Omental fat pad (tissue), 4 donors: Measurements from ENCODE around the gene AFMID. TPM values are rescaled to one million over a fixed set of nuclear protein-coding genes. Genes with fewer than 3 reads are reported as not detected.

Experiments
- ATAC-seq: fragments of 150-250 bp; one replicate; pipeline ENCODE4 v1.9.1; 2016; ENCODE audit warnings: mild to moderate bottlenecking, moderate library complexity; ENCODE audit not compliant: low FRiP score
- DNase-seq: peaks from one replicate; pipeline ENCODE4 v3.0.0-alpha.2; 2019; ENCODE audit warnings: low spot score
- total RNA-seq, 4 donors: library from RNA; depleted of rRNA; stranded (reverse); fragments of >200 nt; gene quantifications; one replicate each; pipeline ENCODE4 v1.1.0, GENCODE V29; 2016
- TF ChIP-seq, protein P1 (sequence below), 3 donors: fragments of 450-650 bp; IDR thresholded peaks; one replicate each; pipeline ENCODE4 v1.5.1; 2016 to 2017; ENCODE audit warnings: antibody characterized with exemption in 3 of 3, mild to moderate bottlenecking in 3 of 3, moderate library complexity in 2 of 3

The AFMID gene
- total RNA-seq, 4 donors from 2014 or later = 21.7 to 29.0 (median 26.0) TPM

DNA sequence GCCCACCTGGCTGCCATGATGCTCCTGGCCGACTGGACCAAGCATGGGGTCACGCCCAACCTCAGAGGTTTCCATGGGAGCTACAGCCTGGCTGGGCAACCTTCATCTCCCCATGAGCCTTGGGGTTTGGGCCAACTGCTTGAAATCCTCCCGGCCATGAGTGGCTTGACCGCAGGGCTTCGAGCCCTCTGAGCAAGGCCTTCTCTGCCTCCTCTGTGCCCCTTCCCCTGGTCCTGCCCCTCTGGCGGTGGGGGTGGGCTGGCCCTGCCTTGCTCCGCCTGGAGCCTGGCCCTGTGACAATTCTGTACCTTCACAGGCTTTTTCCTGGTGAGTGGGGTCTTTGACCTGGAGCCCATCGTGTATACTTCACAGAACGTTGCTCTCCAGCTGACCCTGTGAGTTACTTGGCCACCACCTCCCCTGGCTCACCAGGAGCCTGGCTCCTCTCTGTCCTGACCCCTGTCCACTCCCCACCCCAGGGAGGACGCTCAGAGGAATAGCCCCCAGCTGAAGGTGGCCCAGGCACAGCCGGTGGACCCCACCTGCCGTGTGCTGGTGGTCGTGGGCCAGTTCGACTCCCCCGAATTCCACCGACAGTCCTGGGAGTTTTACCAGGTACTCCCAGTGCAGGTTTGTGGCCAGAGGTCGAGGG is 18.1 kb downstream of the AFMID start:
- ATAC-seq = no peak
- no peak for DNase-seq
- TF ChIP-seq, protein P1, sequence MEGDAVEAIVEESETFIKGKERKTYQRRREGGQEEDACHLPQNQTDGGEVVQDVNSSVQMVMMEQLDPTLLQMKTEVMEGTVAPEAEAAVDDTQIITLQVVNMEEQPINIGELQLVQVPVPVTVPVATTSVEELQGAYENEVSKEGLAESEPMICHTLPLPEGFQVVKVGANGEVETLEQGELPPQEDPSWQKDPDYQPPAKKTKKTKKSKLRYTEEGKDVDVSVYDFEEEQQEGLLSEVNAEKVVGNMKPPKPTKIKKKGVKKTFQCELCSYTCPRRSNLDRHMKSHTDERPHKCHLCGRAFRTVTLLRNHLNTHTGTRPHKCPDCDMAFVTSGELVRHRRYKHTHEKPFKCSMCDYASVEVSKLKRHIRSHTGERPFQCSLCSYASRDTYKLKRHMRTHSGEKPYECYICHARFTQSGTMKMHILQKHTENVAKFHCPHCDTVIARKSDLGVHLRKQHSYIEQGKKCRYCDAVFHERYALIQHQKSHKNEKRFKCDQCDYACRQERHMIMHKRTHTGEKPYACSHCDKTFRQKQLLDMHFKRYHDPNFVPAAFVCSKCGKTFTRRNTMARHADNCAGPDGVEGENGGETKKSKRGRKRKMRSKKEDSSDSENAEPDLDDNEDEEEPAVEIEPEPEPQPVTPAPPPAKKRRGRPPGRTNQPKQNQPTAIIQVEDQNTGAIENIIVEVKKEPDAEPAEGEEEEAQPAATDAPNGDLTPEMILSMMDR (IDR thresholded peaks at IDR 0.05) = no peak

DNA sequence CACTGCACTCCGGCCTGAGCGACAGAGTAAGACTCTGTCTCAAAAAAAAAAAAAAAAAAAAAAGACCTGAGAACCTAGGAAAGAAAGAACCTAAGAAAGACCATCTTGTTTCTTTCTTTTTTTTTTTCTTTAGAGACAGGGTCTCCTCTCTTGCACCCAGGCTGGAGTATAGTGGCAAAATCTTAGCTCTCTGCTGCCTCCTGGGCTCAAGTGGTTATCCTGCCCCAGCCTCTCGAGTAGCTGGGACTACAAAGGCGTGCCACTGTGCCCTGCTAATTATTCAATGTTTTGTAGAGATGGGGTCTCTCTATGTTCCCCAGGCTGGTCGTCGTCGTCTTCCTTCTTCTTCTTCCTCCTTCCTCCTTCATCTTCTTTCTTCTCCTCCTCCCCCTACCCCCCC is 19.1 kb downstream of the AFMID start:
- DNase-seq (no peak), ATAC-seq (no peak)
- TF ChIP-seq, protein P1 (IDR thresholded peaks at IDR 0.05) = no peak

DNA sequence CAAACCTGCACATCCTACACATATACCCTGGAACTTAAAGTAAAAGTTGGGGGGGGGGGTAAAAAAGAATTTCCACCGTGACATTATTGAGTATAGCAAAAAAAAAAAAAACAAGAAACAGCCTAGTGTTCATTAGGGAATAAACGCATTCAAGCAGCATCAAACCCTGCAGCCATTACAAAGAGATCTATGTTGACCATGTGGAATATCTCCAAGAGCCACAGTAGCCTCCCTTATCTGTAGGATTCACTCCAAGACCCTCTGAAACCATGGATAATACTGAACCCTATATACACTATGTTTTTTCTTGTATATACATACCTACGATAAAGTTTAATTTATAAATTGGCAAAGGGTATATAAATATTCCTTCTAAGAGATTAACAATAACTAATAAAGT is 21.3 kb downstream of the AFMID start:
- ATAC-seq = no peak

DNA sequence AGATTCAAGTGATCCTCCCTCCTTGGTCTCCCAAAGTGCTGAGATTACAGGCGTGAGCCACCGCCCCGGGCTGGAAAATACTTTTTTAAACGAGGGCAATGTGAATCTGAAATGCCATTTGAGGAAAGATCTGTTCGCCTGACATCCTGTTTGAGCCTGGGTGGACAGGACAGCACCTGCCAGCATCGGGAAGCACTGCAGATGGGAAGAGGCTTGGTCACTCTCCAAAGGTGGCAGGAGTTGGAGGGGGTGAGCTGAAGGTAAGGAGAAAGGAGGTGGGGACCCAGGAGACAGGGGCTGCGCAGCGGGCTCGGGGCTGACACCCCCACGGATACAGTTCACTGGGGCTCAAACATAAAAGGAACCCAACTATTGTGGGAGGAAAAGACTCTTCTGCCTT is 22.9 kb downstream of the AFMID start:
- no peak for ATAC-seq
- DNase-seq = no peak
- TF ChIP-seq, protein P1 (IDR thresholded peaks at IDR 0.05) = no peak

More for the DNA sequence above, 21.3 kb downstream of the AFMID start:
- DNase-seq = no peak
- TF ChIP-seq, protein P1 (IDR thresholded peaks at IDR 0.05) = no peak

DNA sequence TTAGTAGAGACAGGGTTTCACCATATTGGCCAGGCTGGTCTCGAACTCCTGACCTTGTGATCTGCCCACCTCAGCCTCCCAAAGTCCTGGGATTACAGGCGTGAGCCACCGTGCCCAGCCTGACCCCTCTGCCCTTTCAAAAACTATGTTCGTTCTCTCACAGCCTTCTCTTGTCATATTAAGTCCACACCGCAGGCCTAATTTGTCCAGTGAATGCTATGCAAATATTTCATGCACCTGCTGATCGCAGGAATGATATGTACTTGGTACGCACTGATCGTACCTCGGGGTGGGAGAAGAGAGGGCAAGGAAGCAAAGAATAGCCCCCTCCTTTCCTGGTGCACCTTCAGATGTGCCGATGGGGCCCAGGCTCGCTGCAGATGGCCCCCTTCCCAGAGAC is 23.9 kb downstream of the AFMID start:
- TF ChIP-seq, protein P1 (IDR thresholded peaks at IDR 0.05) = no peak
- ATAC-seq = no peak
- DNase-seq = no peak

DNA sequence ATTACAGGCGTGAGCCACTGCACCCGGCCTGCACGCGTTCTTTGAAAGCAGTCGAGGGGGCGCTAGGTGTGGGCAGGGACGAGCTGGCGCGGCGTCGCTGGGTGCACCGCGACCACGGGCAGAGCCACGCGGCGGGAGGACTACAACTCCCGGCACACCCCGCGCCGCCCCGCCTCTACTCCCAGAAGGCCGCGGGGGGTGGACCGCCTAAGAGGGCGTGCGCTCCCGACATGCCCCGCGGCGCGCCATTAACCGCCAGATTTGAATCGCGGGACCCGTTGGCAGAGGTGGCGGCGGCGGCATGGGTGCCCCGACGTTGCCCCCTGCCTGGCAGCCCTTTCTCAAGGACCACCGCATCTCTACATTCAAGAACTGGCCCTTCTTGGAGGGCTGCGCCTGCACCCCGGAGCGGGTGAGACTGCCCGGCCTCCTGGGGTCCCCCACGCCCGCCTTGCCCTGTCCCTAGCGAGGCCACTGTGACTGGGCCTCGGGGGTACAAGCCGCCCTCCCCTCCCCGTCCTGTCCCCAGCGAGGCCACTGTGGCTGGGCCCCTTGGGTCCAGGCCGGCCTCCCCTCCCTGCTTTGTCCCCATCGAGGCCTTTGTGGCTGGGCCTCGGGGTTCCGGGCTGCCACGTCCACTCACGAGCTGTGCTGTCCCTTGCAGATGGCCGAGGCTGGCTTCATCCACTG is 27.0 kb downstream of the AFMID start, which contains the start of gene BIRC5:
Gene BIRC5 (plus strand): TSS at position 238 of the 690 bp plus-strand sequence. CDS start 64 bp downstream, at position 302.
- peak; percentile 95 for ATAC-seq
- peak; percentile 81 for DNase-seq
- TF ChIP-seq, protein P1 (IDR thresholded peaks at IDR 0.05) = no peak

DNA sequence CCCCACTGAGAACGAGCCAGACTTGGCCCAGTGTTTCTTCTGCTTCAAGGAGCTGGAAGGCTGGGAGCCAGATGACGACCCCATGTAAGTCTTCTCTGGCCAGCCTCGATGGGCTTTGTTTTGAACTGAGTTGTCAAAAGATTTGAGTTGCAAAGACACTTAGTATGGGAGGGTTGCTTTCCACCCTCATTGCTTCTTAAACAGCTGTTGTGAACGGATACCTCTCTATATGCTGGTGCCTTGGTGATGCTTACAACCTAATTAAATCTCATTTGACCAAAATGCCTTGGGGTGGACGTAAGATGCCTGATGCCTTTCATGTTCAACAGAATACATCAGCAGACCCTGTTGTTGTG is 27.5 kb downstream of the AFMID start:
- no peak for DNase-seq
- ATAC-seq = no peak
- TF ChIP-seq, protein P1 (IDR thresholded peaks at IDR 0.05) = no peak
